Testis (tissue), 3 donors: ENCODE results near the gene DNASE1. TPM values are rescaled to one million over a fixed set of nuclear protein-coding genes. Genes with fewer than 3 reads are reported as not detected.

ENCODE experiments used
- DNase-seq: peaks from one replicate; pipeline ENCODE4 v3.0.0-alpha.2; 2019
- H3K27ac ChIP-seq, 2 donors: fragments of 200-600 bp; sonication (generic); one replicate each; pipeline ENCODE4 v1.5.1; 2019
- H3K27me3 ChIP-seq: fragments of 200-600 bp; sonication (generic); one replicate; pipeline ENCODE4 v1.5.1; 2019
- H3K36me3 ChIP-seq: fragments of 200-600 bp; sonication (generic); one replicate; pipeline ENCODE4 v1.5.1; 2017; ENCODE audit warnings: low read depth; ENCODE audit errors: missing control alignments
- H3K4me1 ChIP-seq: fragments of 200-600 bp; sonication (generic); one replicate; pipeline ENCODE4 v1.5.1; 2019
- H3K4me3 ChIP-seq, 2 donors: fragments of 200-600 bp; sonication (generic); one replicate each; pipeline ENCODE4 v1.5.1; 2017 to 2019
- H3K9me3 ChIP-seq: fragments of 200-600 bp; sonication (generic); one replicate; pipeline ENCODE4 v1.5.1; 2017
- CTCF ChIP-seq, 3 experiments: fragments of 450-650 bp in 2 of 3; fragments of 200-600 bp in 1 of 3; sonication (generic) in 1 of 3; IDR thresholded peaks; one replicate each; pipeline ENCODE4 v1.5.1; 2016 to 2019; ENCODE audit warnings: antibody characterized with exemption in 3 of 3, mild to moderate bottlenecking in 2 of 3, moderate library complexity in 1 of 3
- POLR2A ChIP-seq: fragments of 450-650 bp; IDR thresholded peaks from one replicate; pipeline ENCODE4 v1.6.1; 2017; ENCODE audit warnings: antibody characterized with exemption, mild to moderate bottlenecking, moderate library complexity
- WGBS, 2 donors: methylation state at CpG; one replicate each; pipeline ENCODE4 v1.1.5; 2018; 5-methylcytosine and 5-hydroxymethylcytosine counted together
- intact Hi-C: fragments of 100-400 bp; cut with DNase I; formaldehyde crosslinking; loops from one replicate; pipeline ENCODE4 v1.15.1; 2023; ENCODE audit warnings: low total_unique reads
- polyA plus RNA-seq: library from polyadenylated mRNA; stranded (reverse); fragments of 350-450 nt; fragmentation: Illumina TruSeq; extraction: RNeasy Lipid Tissue Mini Kit (QIAGEN cat#74804); gene quantifications from one replicate; pipeline ENCODE4 v1.2.3, GENCODE V29; 2014; ENCODE audit warnings: low read depth, low replicate concordance; ENCODE audit not compliant: insufficient read depth
- total RNA-seq, 2 donors: library from RNA; depleted of rRNA; stranded (reverse); fragments of >200 nt; gene quantifications; one replicate each; pipeline ENCODE4 v1.2.3, GENCODE V29; 2016

Gene DNASE1
- total and polyA plus RNA-seq, 3 donors from 2014 or later = 25.9 to 54.5 (median 54.0) TPM

GRCh38 chr16:3674513-3675295 is 20.2 kb downstream of the DNASE1 start:
- intact Hi-C loops = no loop called here
- 92 to 94% methylated on average over 34 of the region's 34 CpGs for WGBS, 2 donors
- no peak overlapping the region for H3K27ac ChIP-seq
- H3K9me3 ChIP-seq = no peaks in the 10 kb centered on the region
- no peak for DNase-seq
- TF ChIP-seq CTCF (IDR thresholded peaks at IDR 0.05) (no peak), POLR2A (no peak)
- no peak overlapping the region for H3K4me3 ChIP-seq
- H3K4me1 ChIP-seq = no peaks in the 10 kb centered on the region
- no peaks in the 10 kb centered on the region for H3K27me3 ChIP-seq
- no peaks in the 10 kb centered on the region for H3K36me3 ChIP-seq

GRCh38 chr16:3675601-3676130 is 21.2 kb downstream of the DNASE1 start:
- no peak for DNase-seq
- Histone ChIP-seq H3K27ac (no peak overlapping the region), H3K9me3 (no peaks in the 10 kb centered on the region), H3K4me3 (no peak overlapping the region), H3K36me3 (no peaks in the 10 kb centered on the region), H3K27me3 (no peaks in the 10 kb centered on the region), H3K4me1 (no peaks in the 10 kb centered on the region)
- WGBS, 2 donors = 90% methylated on average over 12 to 24 of the region's 24 CpGs
- no peak for TF ChIP-seq CTCF (IDR thresholded peaks at IDR 0.05)
- no peak for TF ChIP-seq POLR2A
- intact Hi-C loops = no loop called here

- no peaks in the 10 kb centered on the region for H3K27me3 ChIP-seq
- WGBS, 2 donors = 92 to 96% methylated on average over 9 to 11 of the region's 11 CpGs
- no peaks in the 10 kb centered on the region for H3K9me3 ChIP-seq
- no peak for DNase-seq
- H3K27ac ChIP-seq = no peak overlapping the region
- H3K36me3 ChIP-seq = no peaks in the 10 kb centered on the region
- H3K4me3 ChIP-seq = no peak overlapping the region
- intact Hi-C loops = no loop called here
- TF ChIP-seq CTCF (IDR thresholded peaks at IDR 0.05) = no peak
- TF ChIP-seq POLR2A = no peak
- no peaks in the 10 kb centered on the region for H3K4me1 ChIP-seq
Observed at GRCh38 chr16:3677994-3678393, 23.5 kb downstream of the DNASE1 start.

- H3K36me3 ChIP-seq = no peaks in the 10 kb centered on the region
- WGBS, 2 donors = 93 to 97% methylated on average over 3 of the region's 3 CpGs
- H3K9me3 ChIP-seq = no peaks in the 10 kb centered on the region
- H3K4me3 ChIP-seq = no peak overlapping the region
- TF ChIP-seq CTCF (IDR thresholded peaks at IDR 0.05) (no peak), POLR2A (no peak)
- DNase-seq = no peak
- H3K4me1 ChIP-seq = no peaks in the 10 kb centered on the region
- no peak overlapping the region for H3K27ac ChIP-seq
- no peaks in the 10 kb centered on the region for H3K27me3 ChIP-seq
- intact Hi-C loops = no loop called here
Observed at GRCh38 chr16:3681206-3681605, 26.7 kb downstream of the DNASE1 start.

- no peak for TF ChIP-seq POLR2A
- no peak for TF ChIP-seq CTCF (IDR thresholded peaks at IDR 0.05)
- Histone ChIP-seq H3K36me3 (no peaks in the 10 kb centered on the region), H3K9me3 (no peaks in the 10 kb centered on the region), H3K27ac (no peak overlapping the region), H3K27me3 (no peaks in the 10 kb centered on the region), H3K4me3 (no peak overlapping the region), H3K4me1 (no peaks in the 10 kb centered on the region)
- no peak for DNase-seq
- intact Hi-C loops = no loop called here
- WGBS, 2 donors = 78 to 81% methylated on average over 7 of the region's 7 CpGs
Observed at GRCh38 chr16:3687021-3687420, 32.5 kb downstream of the DNASE1 start.
